HepG2 (cell line): ENCODE results near the gene SLC22A23.

Experiments used
- CTCF ChIP-seq: sonication (generic); formaldehyde crosslinking; IDR thresholded peaks from 2 replicates; pipeline ENCODE4 v1.5.0; 2020; ENCODE audit warnings: mild to moderate bottlenecking, missing genetic modification reagents, moderate library complexity
- MED13 ChIP-seq: sonication (generic); formaldehyde crosslinking; IDR thresholded peaks from 2 replicates; pipeline ENCODE4 v1.5.0; 2020; ENCODE audit warnings: missing genetic modification reagents
- NFIB ChIP-seq: sonication (generic); formaldehyde crosslinking; IDR thresholded peaks from 2 replicates; pipeline ENCODE4 v1.9.0; 2021; ENCODE audit warnings: missing genetic modification reagents, mild to moderate bottlenecking, borderline replicate concordance
- ZBTB38 ChIP-seq: sonication (generic); formaldehyde crosslinking; IDR thresholded peaks from 2 replicates; pipeline ENCODE4 v1.5.1; 2020; ENCODE audit warnings: mild to moderate bottlenecking, missing genetic modification reagents
- ZBTB7A ChIP-seq: sonication (generic); formaldehyde crosslinking; IDR thresholded peaks from 2 replicates; pipeline ENCODE4 v1.8.0; 2022; ENCODE audit warnings: mild to moderate bottlenecking, missing genetic modification reagents
- ZNF549 ChIP-seq: sonication (generic); formaldehyde crosslinking; IDR thresholded peaks from 2 replicates; pipeline ENCODE4 v1.5.0; 2020; ENCODE audit warnings: missing genetic modification reagents
- ZNF773 ChIP-seq: sonication (generic); formaldehyde crosslinking; IDR thresholded peaks from 2 replicates; pipeline ENCODE4 v1.4.0; 2020; ENCODE audit warnings: missing genetic modification reagents, borderline replicate concordance
- ZNF788 ChIP-seq: sonication (generic); formaldehyde crosslinking; IDR thresholded peaks from 2 replicates; pipeline ENCODE4 v1.5.0; 2020; ENCODE audit warnings: mild to moderate bottlenecking, missing genetic modification reagents, borderline replicate concordance

GRCh38 chr6:3337521-3338350, 119.1 kb downstream of the SLC22A23 start:
- no peak for TF ChIP-seq ZNF773 (CRISPR knock-in tag)
- no peak for TF ChIP-seq ZNF549 (CRISPR knock-in tag)
- TF ChIP-seq ZNF788, result no peak
- no peak for TF ChIP-seq MED13 (CRISPR knock-in tag)
- TF ChIP-seq NFIB, result no peak
- TF ChIP-seq ZBTB7A (CRISPR knock-in tag), result no peak
- peak; percentile 32 for TF ChIP-seq CTCF (CRISPR knock-in tag)
- no peak for TF ChIP-seq ZBTB38
